Endodermal cell (in vitro differentiated cells): ENCODE measurements around the gene PIAS4. TPM values are rescaled to one million over a fixed set of nuclear protein-coding genes. Genes with fewer than 3 reads are reported as not detected.

ENCODE experiments used
- DNase-seq: peaks from one replicate; pipeline ENCODE4 v3.0.0-alpha.2; 2017
- H3K27ac ChIP-seq: 2 replicates; pipeline ENCODE4 v1.5.1; 2013; ENCODE audit warnings: mild to moderate bottlenecking, low read depth, low read length, moderate library complexity
- H3K27me3 ChIP-seq: 2 replicates; pipeline ENCODE4 v1.6.1; 2013; ENCODE audit warnings: mild to moderate bottlenecking, low read length, moderate library complexity; ENCODE audit not compliant: insufficient read depth, control insufficient read depth, poor library complexity, severe bottlenecking
- H3K36me3 ChIP-seq: 2 replicates; pipeline ENCODE4 v1.7.0; 2013; ENCODE audit warnings: mild to moderate bottlenecking, low read length, moderate library complexity; ENCODE audit not compliant: control insufficient read depth, insufficient read depth
- H3K4me1 ChIP-seq: one replicate; pipeline ENCODE4 v1.7.0; 2013; ENCODE audit warnings: low read length; ENCODE audit not compliant: control insufficient read depth, insufficient read depth
- H3K4me3 ChIP-seq: 2 replicates; pipeline ENCODE4 v1.5.1; 2013; ENCODE audit warnings: mild to moderate bottlenecking, low read length, moderate library complexity
- H3K9ac ChIP-seq: 2 replicates; pipeline ENCODE4 v1.6.1; 2013; ENCODE audit warnings: mild to moderate bottlenecking, low read length, moderate library complexity; ENCODE audit not compliant: poor library complexity, severe bottlenecking; ENCODE audit errors: extremely low read depth
- H3K9me3 ChIP-seq: 2 replicates; pipeline ENCODE4 v1.6.1; 2013; ENCODE audit warnings: mild to moderate bottlenecking, low read length, moderate library complexity; ENCODE audit not compliant: control insufficient read depth
- H3K27ac Mint-ChIP-seq: 2 replicates; pipeline ENCODE4 v1.8.0; 2020; ENCODE audit warnings: mixed read lengths
- H3K27me3 Mint-ChIP-seq: 2 replicates; pipeline ENCODE4 v1.8.0; 2021; ENCODE audit warnings: mild to moderate bottlenecking, mixed read lengths; ENCODE audit not compliant: insufficient read depth
- H3K36me3 Mint-ChIP-seq: 2 replicates; pipeline ENCODE4 v1.8.0; 2020; ENCODE audit warnings: low read depth, mixed read lengths
- H3K4me1 Mint-ChIP-seq: 2 replicates; pipeline ENCODE4 v1.8.0; 2020; ENCODE audit warnings: mixed read lengths
- H3K4me3 Mint-ChIP-seq: 2 replicates; pipeline ENCODE4 v1.8.0; 2020; ENCODE audit warnings: mild to moderate bottlenecking, moderate library complexity, mixed read lengths
- H3K9me3 Mint-ChIP-seq: 2 replicates; pipeline ENCODE4 v1.8.0; 2020; ENCODE audit warnings: mild to moderate bottlenecking, mixed read lengths
- WGBS, 2 experiments: methylation state at CpG; one replicate each; pipeline versions ENCODE4 v1.1.5 to v1.1.7; 2013; ENCODE audit warnings: missing lambda C conversion rate in 2 of 2, mixed read lengths in 1 of 2; ENCODE audit not compliant: insufficient coverage in 1 of 2, insufficient read length in 1 of 2; 5-methylcytosine and 5-hydroxymethylcytosine counted together
- total RNA-seq, 2 donors: library from RNA; stranded (reverse); fragmentation: NEBNext Ultra II Directional in 1 of 2; extraction: Animal tissue kit (Norgen Biotek cat#: 25700) in 1 of 2; gene quantifications; 2 replicates in 1 of 2; 3 replicates in 1 of 2; pipeline ENCODE4 v1.2.1, GENCODE V29; 2021
- TF ChIP-seq, protein P1 (sequence below): fragments of 200-600 bp; sonication (generic); conservative IDR thresholded peaks from 2 replicates; pipeline ENCODE4 v1.5.0; 2021; ENCODE audit warnings: antibody characterized with exemption, mild to moderate bottlenecking

Gene PIAS4
- total RNA-seq, 2 donors from 2014 or later, result 57.5 to 58.1 TPM

DNA sequence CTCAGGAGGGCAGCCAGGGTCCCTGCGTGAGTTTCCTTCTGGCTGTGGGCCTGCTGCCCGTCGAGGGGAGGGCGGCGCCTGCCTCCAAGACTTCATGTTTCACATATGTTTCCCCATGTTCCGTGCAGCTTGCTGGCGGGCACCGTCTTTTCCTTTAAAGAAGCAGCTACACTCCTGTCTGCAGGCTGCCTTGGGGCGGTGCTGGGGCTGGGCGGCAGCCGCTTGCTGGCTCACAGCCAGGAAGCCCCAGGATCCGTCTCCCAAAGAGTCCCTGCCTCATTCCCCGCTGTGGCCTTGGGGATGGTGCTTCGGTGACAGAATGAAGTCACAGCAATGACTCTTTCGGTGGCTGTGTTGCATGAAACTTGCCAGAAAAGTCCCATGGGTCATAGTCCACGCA lies 24.9 kb downstream of the PIAS4 start:
- Histone ChIP-seq H3K9ac (no peak overlapping the region), H3K27ac (no peak overlapping the region)
- no peak for DNase-seq

GRCh38 chr19:4033028-4033956 lies 25.8 kb downstream of the PIAS4 start:
- no peak for DNase-seq
- no peaks in the 10 kb centered on the region for H3K4me1 Mint-ChIP-seq
- no peaks in the 10 kb centered on the region for H3K4me1 ChIP-seq
- H3K4me3 Mint-ChIP-seq, result no peak overlapping the region
- H3K4me3 ChIP-seq, result no peak overlapping the region
- H3K27ac ChIP-seq, result no peak overlapping the region
- H3K36me3 Mint-ChIP-seq, result peaks cover 21% of the 10 kb centered on the region
- H3K27me3 ChIP-seq, result no peaks in the 10 kb centered on the region
- H3K9me3 Mint-ChIP-seq, result peaks cover 2% of the 10 kb centered on the region
- WGBS, 2 experiments, result 89 to 93% methylated on average over 49 to 63 of the region's 63 CpGs
- no peak overlapping the region for H3K27ac Mint-ChIP-seq
- H3K36me3 ChIP-seq, result peaks cover 23% of the 10 kb centered on the region
- no peaks in the 10 kb centered on the region for H3K9me3 ChIP-seq
- no peaks in the 10 kb centered on the region for H3K27me3 Mint-ChIP-seq
- TF ChIP-seq, protein P1, sequence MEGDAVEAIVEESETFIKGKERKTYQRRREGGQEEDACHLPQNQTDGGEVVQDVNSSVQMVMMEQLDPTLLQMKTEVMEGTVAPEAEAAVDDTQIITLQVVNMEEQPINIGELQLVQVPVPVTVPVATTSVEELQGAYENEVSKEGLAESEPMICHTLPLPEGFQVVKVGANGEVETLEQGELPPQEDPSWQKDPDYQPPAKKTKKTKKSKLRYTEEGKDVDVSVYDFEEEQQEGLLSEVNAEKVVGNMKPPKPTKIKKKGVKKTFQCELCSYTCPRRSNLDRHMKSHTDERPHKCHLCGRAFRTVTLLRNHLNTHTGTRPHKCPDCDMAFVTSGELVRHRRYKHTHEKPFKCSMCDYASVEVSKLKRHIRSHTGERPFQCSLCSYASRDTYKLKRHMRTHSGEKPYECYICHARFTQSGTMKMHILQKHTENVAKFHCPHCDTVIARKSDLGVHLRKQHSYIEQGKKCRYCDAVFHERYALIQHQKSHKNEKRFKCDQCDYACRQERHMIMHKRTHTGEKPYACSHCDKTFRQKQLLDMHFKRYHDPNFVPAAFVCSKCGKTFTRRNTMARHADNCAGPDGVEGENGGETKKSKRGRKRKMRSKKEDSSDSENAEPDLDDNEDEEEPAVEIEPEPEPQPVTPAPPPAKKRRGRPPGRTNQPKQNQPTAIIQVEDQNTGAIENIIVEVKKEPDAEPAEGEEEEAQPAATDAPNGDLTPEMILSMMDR, result no peak
- no peak overlapping the region for H3K9ac ChIP-seq

More for the DNA sequence above, 24.9 kb downstream of the PIAS4 start:
- H3K36me3 Mint-ChIP-seq, result peaks cover 25% of the 10 kb centered on the region
- TF ChIP-seq, protein P1, result no peak
- H3K4me3 Mint-ChIP-seq, result no peak overlapping the region
- H3K4me1 Mint-ChIP-seq, result no peaks in the 10 kb centered on the region
- peaks cover 23% of the 10 kb centered on the region for H3K36me3 ChIP-seq
- no peaks in the 10 kb centered on the region for H3K9me3 ChIP-seq
- peaks cover 2% of the 10 kb centered on the region for H3K9me3 Mint-ChIP-seq
- H3K4me1 ChIP-seq, result no peaks in the 10 kb centered on the region
- 95 to 96% methylated on average over 16 of the region's 16 CpGs for WGBS, 2 experiments
- H3K27me3 ChIP-seq, result no peaks in the 10 kb centered on the region
- no peak overlapping the region for H3K27ac Mint-ChIP-seq
- no peaks in the 10 kb centered on the region for H3K27me3 Mint-ChIP-seq
- no peak overlapping the region for H3K4me3 ChIP-seq

- no peak overlapping the region for H3K9ac ChIP-seq
Measured at GRCh38 chr19:4034048-4035017, 26.8 kb downstream of the PIAS4 start.

More at GRCh38 chr19:4034048-4035017, 26.8 kb downstream of the PIAS4 start:
- Mint-ChIP-seq H3K4me1 (no peaks in the 10 kb centered on the region), H3K27ac (no peak overlapping the region), H3K4me3 (no peak overlapping the region), H3K9me3 (peaks cover 2% of the 10 kb centered on the region), H3K27me3 (no peaks in the 10 kb centered on the region), H3K36me3 (peaks cover 15% of the 10 kb centered on the region)
- Histone ChIP-seq H3K4me3 (no peak overlapping the region), H3K4me1 (no peaks in the 10 kb centered on the region), H3K27me3 (no peaks in the 10 kb centered on the region), H3K27ac (no peak overlapping the region), H3K36me3 (peaks cover 20% of the 10 kb centered on the region), H3K9me3 (no peaks in the 10 kb centered on the region)
- no peak for DNase-seq
- WGBS, 2 experiments, result 94 to 98% methylated on average over 22 to 34 of the region's 34 CpGs
- TF ChIP-seq, protein P1, result no peak
